Measurements from ENCODE around the gene DAPK2.

Gene DAPK2

GRCh38 chr15:64019764-64020163 is 26.5 kb downstream of the DAPK2 start:
- no peaks in the 10 kb centered on the region for H4K20me1 ChIP-seq (ENCODE audit: insufficient read depth, low read length)
- H3K79me2 ChIP-seq (ENCODE audit: low read length): no peaks in the 10 kb centered on the region
- no peaks in the 10 kb centered on the region for H3K9me3 ChIP-seq (replicated peaks; ENCODE audit: insufficient read depth, low read length)
- no peak overlapping the region for H2AFZ ChIP-seq (ENCODE audit: low read length)
- no peaks in the 10 kb centered on the region for H3K4me1 ChIP-seq (ENCODE audit: low read length)
- TF ChIP-seq CTCF (IDR thresholded peaks at IDR 0.05; ENCODE audit: low read length): no peak
- TF ChIP-seq EZH2 (optimal IDR thresholded peaks at IDR 0.05; ENCODE audit: low read depth, low read length): no peak
- no peak for TF ChIP-seq EZH2phosphoT487 (IDR thresholded peaks at IDR 0.05; ENCODE audit: low read length)
- no peak for DNase-seq
- no peak overlapping the region for H3K9ac ChIP-seq (ENCODE audit: low read length)
- H3K27me3 ChIP-seq (replicated peaks; ENCODE audit: insufficient read depth, low read length): no peaks in the 10 kb centered on the region
- no peaks in the 10 kb centered on the region for H3K36me3 ChIP-seq (replicated peaks; ENCODE audit: insufficient read depth, low read length)
- H3K4me2 ChIP-seq (ENCODE audit: low read depth, low read length): no peak overlapping the region
- no peaks in the 10 kb centered on the region for H3K9me2 ChIP-seq (replicated peaks; ENCODE audit: insufficient read depth, low read length)
- H3K27ac ChIP-seq (ENCODE audit: low read length): no peak overlapping the region
- no peak overlapping the region for H3K4me3 ChIP-seq (ENCODE audit: low read length)
- H3F3A ChIP-seq (ENCODE audit: insufficient read depth, low read length): no peaks in the 10 kb centered on the region

- no peaks in the 10 kb centered on the region for H3F3A ChIP-seq (ENCODE audit: insufficient read depth, low read length)
- no peak for TF ChIP-seq EZH2 (optimal IDR thresholded peaks at IDR 0.05; ENCODE audit: low read depth, low read length)
- no peak for TF ChIP-seq EZH2phosphoT487 (IDR thresholded peaks at IDR 0.05; ENCODE audit: low read length)
- no peak for TF ChIP-seq CTCF (IDR thresholded peaks at IDR 0.05; ENCODE audit: low read length)
- no peak overlapping the region for H3K4me3 ChIP-seq (ENCODE audit: low read length)
- DNase-seq: no peak
- H3K9ac ChIP-seq (ENCODE audit: low read length): no peak overlapping the region
- H3K27ac ChIP-seq (ENCODE audit: low read length): no peak overlapping the region
- no peaks in the 10 kb centered on the region for H3K36me3 ChIP-seq (replicated peaks; ENCODE audit: insufficient read depth, low read length)
- no peaks in the 10 kb centered on the region for H3K9me2 ChIP-seq (replicated peaks; ENCODE audit: insufficient read depth, low read length)
- H3K79me2 ChIP-seq (ENCODE audit: low read length): no peaks in the 10 kb centered on the region
- H2AFZ ChIP-seq (ENCODE audit: low read length): no peak overlapping the region
- no peaks in the 10 kb centered on the region for H4K20me1 ChIP-seq (ENCODE audit: insufficient read depth, low read length)
- no peaks in the 10 kb centered on the region for H3K9me3 ChIP-seq (replicated peaks; ENCODE audit: insufficient read depth, low read length)
- no peak overlapping the region for H3K4me2 ChIP-seq (ENCODE audit: low read depth, low read length)
- no peaks in the 10 kb centered on the region for H3K27me3 ChIP-seq (replicated peaks; ENCODE audit: insufficient read depth, low read length)
- H3K4me1 ChIP-seq (ENCODE audit: low read length): no peaks in the 10 kb centered on the region
These were observed 28.6 kb downstream of the DAPK2 start for GRCh38 chr15:64017591-64018163.

- Histone ChIP-seq H3K27me3 (replicated peaks; ENCODE audit: insufficient read depth, low read length) (no peaks in the 10 kb centered on the region), H3K36me3 (replicated peaks; ENCODE audit: insufficient read depth, low read length) (no peaks in the 10 kb centered on the region), H3K9me2 (replicated peaks; ENCODE audit: insufficient read depth, low read length) (no peaks in the 10 kb centered on the region), H4K20me1 (ENCODE audit: insufficient read depth, low read length) (no peaks in the 10 kb centered on the region), H3K79me2 (ENCODE audit: low read length) (no peaks in the 10 kb centered on the region), H3F3A (ENCODE audit: insufficient read depth, low read length) (no peaks in the 10 kb centered on the region), H3K9me3 (replicated peaks; ENCODE audit: insufficient read depth, low read length) (no peaks in the 10 kb centered on the region), H2AFZ (ENCODE audit: low read length) (no peak overlapping the region), H3K9ac (ENCODE audit: low read length) (no peak overlapping the region), H3K4me1 (ENCODE audit: low read length) (no peaks in the 10 kb centered on the region), H3K27ac (ENCODE audit: low read length) (no peak overlapping the region), H3K4me2 (ENCODE audit: low read depth, low read length) (no peak overlapping the region), H3K4me3 (ENCODE audit: low read length) (no peak overlapping the region)
- DNase-seq: no peak
- TF ChIP-seq CTCF (IDR thresholded peaks at IDR 0.05; ENCODE audit: low read length) (no peak), EZH2phosphoT487 (IDR thresholded peaks at IDR 0.05; ENCODE audit: low read length) (no peak), EZH2 (optimal IDR thresholded peaks at IDR 0.05; ENCODE audit: low read depth, low read length) (no peak)
These were observed 29.1 kb downstream of the DAPK2 start for GRCh38 chr15:64017082-64017588.
